Prostate gland (tissue), 2 donors: ENCODE data around the gene DDX41. TPM values are rescaled to one million over a fixed set of nuclear protein-coding genes. Genes with fewer than 3 reads are reported as not detected.

Experiments used
- DNase-seq: peaks from one replicate; pipeline ENCODE4 v3.0.0-alpha.2; 2019; ENCODE audit warnings: low spot score
- H3K27ac ChIP-seq, 2 donors: fragments of 200-600 bp; sonication (generic); 2 replicates each; pipeline ENCODE4 v1.5.1; 2017 to 2019
- H3K27me3 ChIP-seq: fragments of 200-600 bp; sonication (generic); replicated peaks from 2 replicates; pipeline ENCODE4 v1.5.1; 2019; ENCODE audit not compliant: insufficient read depth
- H3K36me3 ChIP-seq, 2 donors: fragments of 200-600 bp; sonication (generic); 1 replicate in 1 of 2; 2 replicates in 1 of 2; pipeline versions ENCODE4 v1.5.1 to v1.8.1; 2017 to 2019
- H3K4me1 ChIP-seq: fragments of 200-600 bp; sonication (generic); replicated peaks from 2 replicates; pipeline ENCODE4 v1.5.1; 2019
- H3K4me3 ChIP-seq, 2 donors: fragments of 200-600 bp; sonication (generic); 2 replicates each; pipeline ENCODE4 v1.5.1; 2017 to 2019
- H3K9me3 ChIP-seq: fragments of 200-600 bp; sonication (generic); 2 replicates; pipeline ENCODE4 v1.5.1; 2017
- POLR2A ChIP-seq: fragments of 450-650 bp; IDR thresholded peaks from one replicate; pipeline ENCODE4 v1.6.1; 2016; ENCODE audit warnings: antibody characterized with exemption, mild to moderate bottlenecking
- POLR2AphosphoS5 ChIP-seq: sonication (generic); formaldehyde crosslinking; IDR thresholded peaks from one replicate; pipeline ENCODE4 v1.6.1; 2017; ENCODE audit warnings: antibody characterized with exemption
- WGBS: methylation state at CpG from one replicate; pipeline ENCODE4 v1.1.5; 2018; 5-methylcytosine and 5-hydroxymethylcytosine counted together
- intact Hi-C: fragments of 100-400 bp; cut with DNase I; formaldehyde crosslinking; loops from one replicate; pipeline ENCODE4 v1.14.2; 2022
- total RNA-seq, 2 donors: library from RNA; depleted of rRNA; stranded (reverse); fragments of >200 nt; gene quantifications; one replicate each; pipeline ENCODE4 v1.1.0, GENCODE V29; 2016
- TF ChIP-seq, protein P1 (sequence below), 4 experiments: fragments of 200-600 bp in 2 of 4; fragments of 450-650 bp in 2 of 4; sonication (generic) in 2 of 4; IDR thresholded peaks; 1 replicate in 3 of 4; 2 replicates in 1 of 4; pipeline ENCODE4 v1.5.1; 2016 to 2019; ENCODE audit warnings: antibody characterized with exemption in 4 of 4, mild to moderate bottlenecking in 2 of 4, moderate library complexity in 2 of 4

Gene DDX41
- total RNA-seq, 2 donors from 2014 or later: 126 to 139 TPM

GRCh38 chr5:177468685-177469628, 47.8 kb downstream of the DDX41 start:
- Histone ChIP-seq H3K4me1 (peaks cover 10% of the 10 kb centered on the region), H3K9me3 (no peaks in the 10 kb centered on the region), H3K36me3 (no peaks in the 10 kb centered on the region), H3K27me3 (no peaks in the 10 kb centered on the region), H3K4me3 (no peak overlapping the region), H3K27ac (no peak overlapping the region)
- 55% methylated on average over 24 of the region's 25 CpGs for WGBS
- DNase-seq: no peak
- TF ChIP-seq, protein P1, sequence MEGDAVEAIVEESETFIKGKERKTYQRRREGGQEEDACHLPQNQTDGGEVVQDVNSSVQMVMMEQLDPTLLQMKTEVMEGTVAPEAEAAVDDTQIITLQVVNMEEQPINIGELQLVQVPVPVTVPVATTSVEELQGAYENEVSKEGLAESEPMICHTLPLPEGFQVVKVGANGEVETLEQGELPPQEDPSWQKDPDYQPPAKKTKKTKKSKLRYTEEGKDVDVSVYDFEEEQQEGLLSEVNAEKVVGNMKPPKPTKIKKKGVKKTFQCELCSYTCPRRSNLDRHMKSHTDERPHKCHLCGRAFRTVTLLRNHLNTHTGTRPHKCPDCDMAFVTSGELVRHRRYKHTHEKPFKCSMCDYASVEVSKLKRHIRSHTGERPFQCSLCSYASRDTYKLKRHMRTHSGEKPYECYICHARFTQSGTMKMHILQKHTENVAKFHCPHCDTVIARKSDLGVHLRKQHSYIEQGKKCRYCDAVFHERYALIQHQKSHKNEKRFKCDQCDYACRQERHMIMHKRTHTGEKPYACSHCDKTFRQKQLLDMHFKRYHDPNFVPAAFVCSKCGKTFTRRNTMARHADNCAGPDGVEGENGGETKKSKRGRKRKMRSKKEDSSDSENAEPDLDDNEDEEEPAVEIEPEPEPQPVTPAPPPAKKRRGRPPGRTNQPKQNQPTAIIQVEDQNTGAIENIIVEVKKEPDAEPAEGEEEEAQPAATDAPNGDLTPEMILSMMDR (IDR thresholded peaks at IDR 0.05): no peak
- TF ChIP-seq POLR2A: no peak
- TF ChIP-seq POLR2AphosphoS5: no peak
- intact Hi-C loops: no loop called here

- H3K36me3 ChIP-seq: no peaks in the 10 kb centered on the region
- peaks cover 10% of the 10 kb centered on the region for H3K4me1 ChIP-seq
- H3K4me3 ChIP-seq: no peak overlapping the region
- WGBS: 89% methylated on average over 2 of the region's 2 CpGs
- no peak for DNase-seq
- no peak overlapping the region for H3K27ac ChIP-seq
- no peak for TF ChIP-seq POLR2AphosphoS5
- TF ChIP-seq POLR2A: no peak
- TF ChIP-seq, protein P1 (IDR thresholded peaks at IDR 0.05): no peak
- H3K27me3 ChIP-seq: no peaks in the 10 kb centered on the region
- no peaks in the 10 kb centered on the region for H3K9me3 ChIP-seq
- intact Hi-C loops: no loop called here
Observed at GRCh38 chr5:177468329-177468684, 48.5 kb downstream of the DDX41 start.

DNA sequence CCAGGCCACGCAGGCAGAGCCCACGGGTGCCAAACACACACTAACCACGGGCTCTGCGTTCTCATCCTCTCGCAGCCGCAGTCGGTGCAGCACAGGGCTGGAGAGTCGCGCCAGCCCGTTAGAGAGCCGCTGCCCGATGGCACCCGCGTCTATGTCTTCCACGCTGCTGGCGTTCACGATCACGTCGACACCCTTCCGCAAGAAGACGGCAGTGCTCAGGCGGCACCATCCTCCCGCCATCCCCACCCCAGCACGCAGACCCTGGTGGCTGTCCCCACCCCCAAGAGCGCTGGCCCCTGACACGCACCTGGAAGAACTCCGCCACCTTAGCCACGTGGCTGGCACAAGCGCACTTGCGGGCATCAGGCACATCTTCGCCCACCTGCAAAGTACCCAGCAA, 49.3 kb downstream of the DDX41 start:
- H3K36me3 ChIP-seq: no peaks in the 10 kb centered on the region
- TF ChIP-seq, protein P1 (IDR thresholded peaks at IDR 0.05): no peak
- TF ChIP-seq POLR2AphosphoS5: no peak
- peaks cover 7% of the 10 kb centered on the region for H3K4me1 ChIP-seq
- 94% methylated on average over 31 of the region's 31 CpGs for WGBS
- no peaks in the 10 kb centered on the region for H3K27me3 ChIP-seq
- H3K9me3 ChIP-seq: no peaks in the 10 kb centered on the region
- intact Hi-C loops: no loop called here
- DNase-seq: no peak
- no peak overlapping the region for H3K27ac ChIP-seq
- no peak overlapping the region for H3K4me3 ChIP-seq

- no peaks in the 10 kb centered on the region for H3K9me3 ChIP-seq
- no peak for DNase-seq
- WGBS: 94% methylated on average over 24 of the region's 25 CpGs
- intact Hi-C loops: no loop called here
- no peak overlapping the region for H3K27ac ChIP-seq
- H3K4me1 ChIP-seq: peaks cover 1% of the 10 kb centered on the region
- H3K4me3 ChIP-seq: no peak overlapping the region
- H3K27me3 ChIP-seq: no peaks in the 10 kb centered on the region
- no peak for TF ChIP-seq POLR2AphosphoS5
- no peak for TF ChIP-seq POLR2A
- TF ChIP-seq, protein P1 (IDR thresholded peaks at IDR 0.05): no peak
- no peaks in the 10 kb centered on the region for H3K36me3 ChIP-seq
Observed at GRCh38 chr5:177466861-177467260, 49.9 kb downstream of the DDX41 start.

- Histone ChIP-seq H3K4me1 (no peaks in the 10 kb centered on the region), H3K27me3 (no peaks in the 10 kb centered on the region), H3K27ac (no peak overlapping the region), H3K9me3 (no peaks in the 10 kb centered on the region), H3K4me3 (no peak overlapping the region), H3K36me3 (no peaks in the 10 kb centered on the region)
- WGBS: 92% methylated on average over 11 of the region's 11 CpGs
- no peak for TF ChIP-seq POLR2AphosphoS5
- TF ChIP-seq, protein P1 (IDR thresholded peaks at IDR 0.05): no peak
- no peak for TF ChIP-seq POLR2A
- intact Hi-C loops: no loop called here
- DNase-seq: no peak
Observed at GRCh38 chr5:177465044-177465443, 51.7 kb downstream of the DDX41 start.
